Common myeloid progenitor, CD34-positive (primary cell): ENCODE measurements around the gene PLCL1.

ENCODE experiments used
- CTCF ChIA-PET: fragments of 350-600 bp; sonication (Branson Sonifier 250); formaldehyde crosslinking; loops from one replicate; lab custom pipeline; 2021; ENCODE audit warnings: antibody characterized with exemption; lab: Charles Lee
- POLR2A ChIA-PET: fragments of 350-600 bp; sonication (Branson Sonifier 250); formaldehyde crosslinking; loops from one replicate; lab custom pipeline; 2021; ENCODE audit warnings: antibody characterized with exemption; lab: Charles Lee
- DNase-seq, 3 donors: peaks; one replicate each; pipeline versions ENCODE4 v3.0.0 to v3.0.0-alpha.2; 2013
- H3K27ac ChIP-seq, 2 experiments: 1 replicate in 1 of 2; 2 replicates in 1 of 2; pipeline ENCODE4 v1.7.0; 2013; ENCODE audit warnings: inconsistent platforms in 2 of 2, low read length in 2 of 2, mild to moderate bottlenecking in 2 of 2, low read depth in 1 of 2, moderate library complexity in 1 of 2; ENCODE audit not compliant: severe bottlenecking in 2 of 2, insufficient read depth in 1 of 2, poor library complexity in 1 of 2
- H3K27me3 ChIP-seq, 5 experiments: replicated peaks in 2 of 5; 1 replicate in 3 of 5; 2 replicates in 2 of 5; pipeline versions ENCODE4 v1.6.1 to v1.7.0; 2013; ENCODE audit warnings: low read length in 4 of 5, mild to moderate bottlenecking in 2 of 5, moderate library complexity in 2 of 5, inconsistent platforms in 1 of 5; ENCODE audit not compliant: insufficient read depth in 5 of 5, control insufficient read depth in 4 of 5
- H3K36me3 ChIP-seq, 4 experiments: 1 replicate in 2 of 4; 2 replicates in 2 of 4; pipeline versions ENCODE4 v1.6.1 to v1.7.0; 2013; ENCODE audit warnings: low read length in 3 of 4, control low read depth in 1 of 4, mild to moderate bottlenecking in 1 of 4; ENCODE audit not compliant: control insufficient read depth in 4 of 4, insufficient read depth in 4 of 4
- H3K4me1 ChIP-seq, 4 experiments: 1 replicate in 3 of 4; 2 replicates in 1 of 4; pipeline versions ENCODE4 v1.6.1 to v1.7.1; 2013; ENCODE audit warnings: low read length in 3 of 4, mild to moderate bottlenecking in 3 of 4, control low read depth in 1 of 4, inconsistent platforms in 1 of 4, moderate library complexity in 1 of 4; ENCODE audit not compliant: control insufficient read depth in 4 of 4, insufficient read depth in 4 of 4; ENCODE audit errors: control extremely low read depth in 1 of 4
- H3K4me3 ChIP-seq, 7 experiments: 1 replicate in 4 of 7; 2 replicates in 3 of 7; pipeline versions ENCODE4 v1.5.1 to v1.7.0; 2013; ENCODE audit warnings: mild to moderate bottlenecking in 7 of 7, low read length in 6 of 7, moderate library complexity in 6 of 7, inconsistent platforms in 2 of 7, low read depth in 2 of 7, control low read depth in 1 of 7; ENCODE audit not compliant: insufficient read depth in 4 of 7, control insufficient read depth in 1 of 7; ENCODE audit errors: extremely low read depth in 1 of 7
- H3K9me3 ChIP-seq, 5 experiments: 1 replicate in 4 of 5; 2 replicates in 1 of 5; pipeline versions ENCODE4 v1.6.1 to v1.7.1; 2013; ENCODE audit warnings: low read length in 4 of 5, mild to moderate bottlenecking in 2 of 5, inconsistent platforms in 1 of 5, low read depth in 1 of 5, moderate library complexity in 1 of 5; ENCODE audit not compliant: control insufficient read depth in 4 of 5, insufficient read depth in 2 of 5; ENCODE audit errors: control extremely low read depth in 1 of 5
- WGBS: methylation state at CpG from one replicate; pipeline ENCODE4 v1.1.5; 2013; ENCODE audit not compliant: insufficient coverage; 5-methylcytosine and 5-hydroxymethylcytosine counted together

The PLCL1 gene

GRCh38 chr2:197782126-197782525, 22.3 kb upstream of the PLCL1 start:
- Histone ChIP-seq H3K4me1 (peaks cover 0 to 16% (median 10%) of the 10 kb centered on the region in 4 experiments), H3K27ac (no peak overlapping the region), H3K4me3 (no peak overlapping the region), H3K27me3 (peaks cover 0 to 10% (median 0%) of the 10 kb centered on the region in 5 experiments), H3K36me3 (no peaks in the 10 kb centered on the region), H3K9me3 (no peaks in the 10 kb centered on the region)
- CTCF ChIA-PET: interaction anchor here (1.0 kb wide), 1 partner anchor 36 kb away, joined by 3 read pairs; no protein-coding TSS in a partner anchor
- WGBS: 20% methylated on average over 1 of the region's 1 CpG
- POLR2A ChIA-PET: no interaction called here
- peak in 2 of 3 donors; percentile 18 to 40 for DNase-seq

- peak within 1 kb of the TSS; percentile 43 to 81 (median 66) for H3K4me3 ChIP-seq
- H3K4me1 ChIP-seq: peaks cover 0 to 16% (median 10%) of the 10 kb centered on the region in 4 experiments
- no peaks in the 10 kb centered on the region for H3K36me3 ChIP-seq
- CTCF ChIA-PET: interaction anchor here (1.2 kb wide), 1 partner anchor 79 kb away, joined by 4 read pairs; the partner anchor contains the start of gene MARS2
- H3K27ac ChIP-seq: no peak within 1 kb of the TSS
- DNase-seq: no peak
- peaks cover 0 to 13% (median 0%) of the 10 kb centered on the region in 5 experiments for H3K27me3 ChIP-seq
- POLR2A ChIA-PET: no interaction called here
- 92% methylated on average over 65 of the region's 80 CpGs for WGBS
- H3K9me3 ChIP-seq: no peaks in the 10 kb centered on the region
Observed at GRCh38 chr2:197784956-197785941, 19.1 kb upstream of the PLCL1 start, which contains the start of gene BOLL. TSS of gene BOLL (minus strand) at chr2:197785319. CDS start at chr2:197781850, 3,469 bp downstream.

- 4% methylated on average over 57 of the region's 79 CpGs for WGBS
- Histone ChIP-seq H3K4me3 (peak overlapping the region; percentile 43 to 81 (median 66)), H3K36me3 (no peaks in the 10 kb centered on the region), H3K4me1 (peaks cover 0 to 16% (median 10%) of the 10 kb centered on the region in 4 experiments), H3K27me3 (peaks cover 0 to 13% (median 0%) of the 10 kb centered on the region in 5 experiments), H3K9me3 (no peaks in the 10 kb centered on the region), H3K27ac (no peak overlapping the region)
- CTCF ChIA-PET: interaction anchor here (1.2 kb wide), 1 partner anchor 80 kb away, joined by 4 read pairs; the partner anchor contains the start of gene MARS2
- POLR2A ChIA-PET: no interaction called here
- DNase-seq: peak; percentile 74 to 86 (median 80)
Observed at GRCh38 chr2:197786010-197786877, 18.1 kb upstream of the PLCL1 start.

GRCh38 chr2:197793456-197793855, 10.9 kb upstream of the PLCL1 start:
- H3K27ac ChIP-seq: no peak overlapping the region
- no peak overlapping the region for H3K4me3 ChIP-seq
- no CpG with 5 or more reads among the region's 1 CpG for WGBS
- H3K36me3 ChIP-seq: no peaks in the 10 kb centered on the region
- ChIA-PET POLR2A (no interaction called here), CTCF (interaction anchor here (0.6 to 2.2 kb wide), 3 partner anchors 325 to 504 kb away, joined by 3 to 8 read pairs (median 3); no protein-coding TSS in a partner anchor)
- no peak for DNase-seq
- no peaks in the 10 kb centered on the region for H3K9me3 ChIP-seq
- H3K27me3 ChIP-seq: no peaks in the 10 kb centered on the region
- no peaks in the 10 kb centered on the region for H3K4me1 ChIP-seq

DNA sequence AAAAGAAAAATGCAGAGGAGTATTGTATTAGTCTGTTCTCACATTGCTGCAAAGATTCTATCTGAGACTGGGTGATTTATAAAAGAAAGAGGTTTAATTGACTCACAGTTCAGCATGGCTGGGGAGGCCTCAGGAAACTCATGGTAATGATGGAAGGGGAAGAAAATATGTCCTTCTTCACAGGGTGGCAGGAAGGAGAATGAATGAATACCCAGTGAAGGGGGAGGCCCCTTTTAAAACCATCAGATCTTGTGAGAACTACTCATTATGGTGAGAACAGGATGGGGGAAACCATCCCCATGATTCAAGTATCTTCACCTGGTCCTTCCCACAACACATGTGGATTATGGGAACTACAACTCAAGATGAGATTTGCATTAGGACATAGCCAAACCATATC, 9.1 kb upstream of the PLCL1 start:
- ChIA-PET POLR2A (no interaction called here), CTCF (interaction anchor here (0.6 to 1.5 kb wide), 3 partner anchors 40 to 333 kb away, joined by 3 to 4 read pairs (median 3); no protein-coding TSS in a partner anchor)
- H3K27me3 ChIP-seq: no peaks in the 10 kb centered on the region
- no peaks in the 10 kb centered on the region for H3K9me3 ChIP-seq
- no peaks in the 10 kb centered on the region for H3K4me1 ChIP-seq
- H3K36me3 ChIP-seq: no peaks in the 10 kb centered on the region
- H3K27ac ChIP-seq: no peak overlapping the region
- DNase-seq: no peak
- H3K4me3 ChIP-seq: no peak overlapping the region

GRCh38 chr2:197798187-197798586, 6.2 kb upstream of the PLCL1 start:
- peaks cover 0 to 6% (median 2%) of the 10 kb centered on the region in 5 experiments for H3K27me3 ChIP-seq
- no peaks in the 10 kb centered on the region for H3K36me3 ChIP-seq
- no peak for DNase-seq
- POLR2A ChIA-PET: no interaction called here
- H3K9me3 ChIP-seq: no peaks in the 10 kb centered on the region
- no peak overlapping the region for H3K27ac ChIP-seq
- CTCF ChIA-PET: interaction anchor here (1.2 kb wide), 1 partner anchor 329 kb away, joined by 4 read pairs; no protein-coding TSS in a partner anchor
- no peak overlapping the region for H3K4me3 ChIP-seq
- WGBS: 82% methylated on average over 2 of the region's 4 CpGs
- no peaks in the 10 kb centered on the region for H3K4me1 ChIP-seq
